GM19239 (cell line): ENCODE measurements around the gene TCF12.

Experiments
- DNase-seq: peaks from one replicate; pipeline ENCODE4 v3.0.0; 2011; ENCODE audit warnings: low spot score; ENCODE audit not compliant: insufficient read length
- FAIRE-seq: peaks from 2 replicates; lab custom pipeline; 2011; peaks lifted over from hg19 to GRCh38; lab: Jason Lieb, UNC

Gene TCF12

GRCh38 chr15:57301307-57301706, 382.9 kb downstream of the TCF12 start:
- FAIRE-seq (no peak), DNase-seq (no peak)

- FAIRE-seq (no peak), DNase-seq (no peak)
Measured at GRCh38 chr15:57302640-57303257, 384.3 kb downstream of the TCF12 start.

- no peak for FAIRE-seq
- DNase-seq, result no peak
Measured at GRCh38 chr15:57305009-57305408, 386.6 kb downstream of the TCF12 start.

GRCh38 chr15:57306161-57306943, 387.9 kb downstream of the TCF12 start:
- FAIRE-seq (peak; percentile 70), DNase-seq (peak; percentile 89)

- DNase-seq, result no peak
Measured at GRCh38 chr15:57306944-57307411, 388.5 kb downstream of the TCF12 start.

GRCh38 chr15:57307527-57308169, 389.2 kb downstream of the TCF12 start:
- FAIRE-seq, result no peak
- DNase-seq, result no peak

More at GRCh38 chr15:57306944-57307411, 388.5 kb downstream of the TCF12 start:
- no peak for FAIRE-seq

- FAIRE-seq (no peak), DNase-seq (no peak)
Measured at GRCh38 chr15:57308170-57308545, 389.7 kb downstream of the TCF12 start.

- FAIRE-seq, result no peak
- DNase-seq, result no peak
Measured at GRCh38 chr15:57309856-57310760, 391.7 kb downstream of the TCF12 start.

GRCh38 chr15:57310876-57311275, 392.4 kb downstream of the TCF12 start:
- no peak for FAIRE-seq

GRCh38 chr15:57312006-57312317, 393.5 kb downstream of the TCF12 start:
- DNase-seq (no peak), FAIRE-seq (no peak)

More at GRCh38 chr15:57310876-57311275, 392.4 kb downstream of the TCF12 start:
- no peak for DNase-seq

GRCh38 chr15:57312318-57313133, 394.1 kb downstream of the TCF12 start:
- FAIRE-seq, result no peak
- DNase-seq, result no peak

GRCh38 chr15:57313134-57313483, 394.7 kb downstream of the TCF12 start:
- FAIRE-seq (no peak), DNase-seq (no peak)

- FAIRE-seq, result no peak
Measured at GRCh38 chr15:57314221-57314620, 395.8 kb downstream of the TCF12 start.

GRCh38 chr15:57316451-57316850, 398.0 kb downstream of the TCF12 start:
- no peak for DNase-seq
- FAIRE-seq, result no peak

More at GRCh38 chr15:57314221-57314620, 395.8 kb downstream of the TCF12 start:
- no peak for DNase-seq

- DNase-seq (no peak), FAIRE-seq (no peak)
Measured at GRCh38 chr15:57319226-57319918, 400.9 kb downstream of the TCF12 start.

- DNase-seq (no peak), FAIRE-seq (no peak)
Measured at GRCh38 chr15:57319919-57320560, 401.6 kb downstream of the TCF12 start.

GRCh38 chr15:57320631-57321220, 402.3 kb downstream of the TCF12 start:
- DNase-seq, result no peak

GRCh38 chr15:57321485-57321884, 403.0 kb downstream of the TCF12 start:
- no peak for FAIRE-seq
- DNase-seq, result no peak

More at GRCh38 chr15:57320631-57321220, 402.3 kb downstream of the TCF12 start:
- no peak for FAIRE-seq
